ENCODE results near the gene NKG7. TPM values are rescaled to one million over a fixed set of nuclear protein-coding genes. Genes with fewer than 3 reads are reported as not detected.

The NKG7 gene
- polyA plus RNA-seq (2012; ENCODE audit: insufficient read length, low read depth) = not detected

- TF ChIP-seq POLR2AphosphoS5 (IDR thresholded peaks at IDR 0.05; ENCODE audit: low read depth, low read length) (no peak), TAF1 (IDR thresholded peaks at IDR 0.05; ENCODE audit: borderline replicate concordance, insufficient read depth, low read length) (no peak), FOXP2 (optimal IDR thresholded peaks at IDR 0.05; ENCODE audit: borderline replicate concordance, extremely low read depth, extremely low read length, insufficient read depth) (no peak), SIN3A (IDR thresholded peaks at IDR 0.05; ENCODE audit: borderline replicate concordance, insufficient read depth, low read length) (no peak), REST (IDR thresholded peaks at IDR 0.05; ENCODE audit: insufficient read depth in 1 of 2, low read depth in 2 of 2, low read length in 2 of 2) (no peak)
Observed at GRCh38 chr19:51372649-51373504, at the start of gene NKG7. Gene NKG7 (minus strand): TSS chr19:51372654. CDS start chr19:51372535, 119 bp downstream.

GRCh38 chr19:51422053-51422448 is 49.6 kb upstream of the NKG7 start:
- peak; percentile 99 to 100 for TF ChIP-seq REST (IDR thresholded peaks at IDR 0.05; ENCODE audit: insufficient read depth in 1 of 2, low read depth in 2 of 2, low read length in 2 of 2)
- no peak for TF ChIP-seq POLR2AphosphoS5 (IDR thresholded peaks at IDR 0.05; ENCODE audit: low read depth, low read length)
- TF ChIP-seq FOXP2 (optimal IDR thresholded peaks at IDR 0.05; ENCODE audit: borderline replicate concordance, extremely low read depth, extremely low read length, insufficient read depth) = peak; percentile 88
- TF ChIP-seq SIN3A (IDR thresholded peaks at IDR 0.05; ENCODE audit: borderline replicate concordance, insufficient read depth, low read length) = peak; percentile 90; the same call in 1 of the 2 replicates
- no peak for TF ChIP-seq TAF1 (IDR thresholded peaks at IDR 0.05; ENCODE audit: borderline replicate concordance, insufficient read depth, low read length)

GRCh38 chr19:51421229-51422052 is 49.0 kb upstream of the NKG7 start:
- TF ChIP-seq SIN3A (IDR thresholded peaks at IDR 0.05; ENCODE audit: borderline replicate concordance, insufficient read depth, low read length) = no peak
- no peak for TF ChIP-seq FOXP2 (optimal IDR thresholded peaks at IDR 0.05; ENCODE audit: borderline replicate concordance, extremely low read depth, extremely low read length, insufficient read depth)
- TF ChIP-seq REST (IDR thresholded peaks at IDR 0.05; ENCODE audit: insufficient read depth in 1 of 2, low read depth in 2 of 2, low read length in 2 of 2) = no peak
- TF ChIP-seq POLR2AphosphoS5 (IDR thresholded peaks at IDR 0.05; ENCODE audit: low read depth, low read length) = no peak
- no peak for TF ChIP-seq TAF1 (IDR thresholded peaks at IDR 0.05; ENCODE audit: borderline replicate concordance, insufficient read depth, low read length)

GRCh38 chr19:51418707-51419106 is 46.3 kb upstream of the NKG7 start:
- TF ChIP-seq FOXP2 (optimal IDR thresholded peaks at IDR 0.05; ENCODE audit: borderline replicate concordance, extremely low read depth, extremely low read length, insufficient read depth) (no peak), REST (IDR thresholded peaks at IDR 0.05; ENCODE audit: insufficient read depth in 1 of 2, low read depth in 2 of 2, low read length in 2 of 2) (no peak), POLR2AphosphoS5 (IDR thresholded peaks at IDR 0.05; ENCODE audit: low read depth, low read length) (no peak), TAF1 (IDR thresholded peaks at IDR 0.05; ENCODE audit: borderline replicate concordance, insufficient read depth, low read length) (no peak), SIN3A (IDR thresholded peaks at IDR 0.05; ENCODE audit: borderline replicate concordance, insufficient read depth, low read length) (no peak)

All from PFSK-1 (cell line).